ENCODE results near the gene ADAMTSL1. TPM values are rescaled to one million over a fixed set of nuclear protein-coding genes. Genes with fewer than 3 reads are reported as not detected.

Gene ADAMTSL1
- total and polyA plus RNA-seq, 2 donors from 2014 or later = 3.0 to 27.3 TPM

DNA sequence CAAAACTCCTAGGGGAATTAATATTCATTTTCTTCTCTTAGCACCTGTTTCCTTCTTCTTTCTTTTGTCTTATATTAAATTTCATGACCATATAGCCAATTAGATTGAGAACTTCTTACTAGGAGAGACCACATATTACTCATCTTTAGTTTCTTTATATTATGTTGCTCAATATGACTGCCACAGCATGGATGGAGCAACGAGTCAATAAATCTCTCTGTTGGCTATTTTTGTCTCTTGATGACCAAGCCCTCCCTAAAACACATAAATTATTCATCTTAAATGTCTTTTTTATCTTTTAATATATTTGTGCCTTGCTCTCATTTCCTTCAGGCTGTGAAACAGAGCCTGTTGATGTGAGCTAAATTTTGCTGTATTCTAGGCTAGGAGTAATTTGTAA lies 123.0 kb downstream of the ADAMTSL1 start:
- Histone ChIP-seq H3K9me3 (ENCODE audit: control insufficient read depth in 2 of 3, insufficient read depth in 1 of 3, low read length in 3 of 3) (peaks cover 0 to 7% (median 0%) of the 10 kb centered on the region in 3 donors), H3K4me1 (ENCODE audit: control insufficient read depth in 2 of 3, insufficient read depth in 2 of 3, low read depth in 1 of 3, low read length in 3 of 3) (no peaks in the 10 kb centered on the region), H3K36me3 (ENCODE audit: control insufficient read depth in 2 of 3, insufficient read depth in 3 of 3, low read length in 3 of 3) (no peaks in the 10 kb centered on the region), H3K27me3 (ENCODE audit: control insufficient read depth, insufficient read depth, low read length) (no peaks in the 10 kb centered on the region), H3K4me3 (ENCODE audit: low read length in 3 of 3) (no peak overlapping the region), H3K9ac (ENCODE audit: low read length in 3 of 3) (no peak overlapping the region), H3K27ac (ENCODE audit: low read depth in 2 of 2, low read length in 2 of 2) (no peak overlapping the region)
- intact Hi-C loops (cut with DNase I) = no loop called here
- FAIRE-seq = no peak
- TF ChIP-seq, protein P1, sequence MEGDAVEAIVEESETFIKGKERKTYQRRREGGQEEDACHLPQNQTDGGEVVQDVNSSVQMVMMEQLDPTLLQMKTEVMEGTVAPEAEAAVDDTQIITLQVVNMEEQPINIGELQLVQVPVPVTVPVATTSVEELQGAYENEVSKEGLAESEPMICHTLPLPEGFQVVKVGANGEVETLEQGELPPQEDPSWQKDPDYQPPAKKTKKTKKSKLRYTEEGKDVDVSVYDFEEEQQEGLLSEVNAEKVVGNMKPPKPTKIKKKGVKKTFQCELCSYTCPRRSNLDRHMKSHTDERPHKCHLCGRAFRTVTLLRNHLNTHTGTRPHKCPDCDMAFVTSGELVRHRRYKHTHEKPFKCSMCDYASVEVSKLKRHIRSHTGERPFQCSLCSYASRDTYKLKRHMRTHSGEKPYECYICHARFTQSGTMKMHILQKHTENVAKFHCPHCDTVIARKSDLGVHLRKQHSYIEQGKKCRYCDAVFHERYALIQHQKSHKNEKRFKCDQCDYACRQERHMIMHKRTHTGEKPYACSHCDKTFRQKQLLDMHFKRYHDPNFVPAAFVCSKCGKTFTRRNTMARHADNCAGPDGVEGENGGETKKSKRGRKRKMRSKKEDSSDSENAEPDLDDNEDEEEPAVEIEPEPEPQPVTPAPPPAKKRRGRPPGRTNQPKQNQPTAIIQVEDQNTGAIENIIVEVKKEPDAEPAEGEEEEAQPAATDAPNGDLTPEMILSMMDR (IDR thresholded peaks at IDR 0.05; ENCODE audit: borderline replicate concordance, extremely low read depth, insufficient read depth) = no peak
- DNase-seq = no peak

DNA sequence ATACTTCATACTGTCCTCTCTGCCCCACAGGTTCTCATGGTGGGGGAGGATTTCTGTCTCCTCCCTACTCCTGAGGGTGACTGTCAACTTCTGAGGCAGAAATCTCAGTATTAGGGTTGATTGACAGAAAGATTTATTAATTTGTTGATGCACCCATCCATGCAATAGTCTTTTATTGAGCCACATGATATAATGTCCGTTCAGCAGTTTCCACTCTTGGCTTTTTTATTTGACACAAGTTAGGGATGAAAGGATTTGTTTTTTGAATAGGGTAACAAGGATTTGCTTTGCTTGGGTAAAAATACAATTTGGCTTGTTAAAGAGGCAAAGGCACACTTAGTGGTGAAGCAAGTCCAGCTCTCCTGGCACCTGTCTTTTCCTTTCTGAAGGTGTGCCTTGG lies 125.0 kb downstream of the ADAMTSL1 start:
- FAIRE-seq = no peak
- no peaks in the 10 kb centered on the region for H3K27me3 ChIP-seq (ENCODE audit: control insufficient read depth, insufficient read depth, low read length)
- TF ChIP-seq, protein P1 (IDR thresholded peaks at IDR 0.05; ENCODE audit: borderline replicate concordance, extremely low read depth, insufficient read depth) = no peak

DNA sequence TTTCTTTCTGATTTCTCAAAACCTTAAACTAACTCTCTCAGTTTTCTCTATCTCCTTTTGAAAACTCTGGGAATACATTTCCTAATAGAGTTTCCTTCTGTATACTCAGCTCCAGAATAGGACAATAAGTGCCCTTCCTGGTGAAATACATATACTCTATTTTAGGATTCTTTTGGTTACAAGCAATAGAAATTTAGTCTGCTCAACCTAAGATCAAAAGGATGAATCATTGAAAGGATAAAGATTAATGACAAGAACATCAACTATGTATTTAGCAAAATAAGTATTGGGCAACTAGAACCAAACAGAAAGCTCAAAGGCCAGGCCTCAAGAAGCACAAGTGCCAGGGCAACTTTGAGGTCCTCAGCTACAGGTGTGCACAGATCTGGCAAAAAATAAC lies 127.1 kb downstream of the ADAMTSL1 start:
- no peak overlapping the region for H3K4me3 ChIP-seq (ENCODE audit: low read length in 3 of 3)
- no peaks in the 10 kb centered on the region for H3K9me3 ChIP-seq (ENCODE audit: control insufficient read depth in 2 of 3, insufficient read depth in 1 of 3, low read length in 3 of 3)
- H3K27me3 ChIP-seq (ENCODE audit: control insufficient read depth, insufficient read depth, low read length) = no peaks in the 10 kb centered on the region
- no peak overlapping the region for H3K27ac ChIP-seq (ENCODE audit: low read depth in 2 of 2, low read length in 2 of 2)
- FAIRE-seq = no peak
- no peak overlapping the region for H3K9ac ChIP-seq (ENCODE audit: low read length in 3 of 3)
- DNase-seq = no peak
- intact Hi-C loops (cut with DNase I) = no loop called here
- H3K36me3 ChIP-seq (ENCODE audit: control insufficient read depth in 2 of 3, insufficient read depth in 3 of 3, low read length in 3 of 3) = no peaks in the 10 kb centered on the region
- no peaks in the 10 kb centered on the region for H3K4me1 ChIP-seq (ENCODE audit: control insufficient read depth in 2 of 3, insufficient read depth in 2 of 3, low read depth in 1 of 3, low read length in 3 of 3)
- TF ChIP-seq, protein P1 (IDR thresholded peaks at IDR 0.05; ENCODE audit: borderline replicate concordance, extremely low read depth, insufficient read depth) = no peak

More for the DNA sequence above, 125.0 kb downstream of the ADAMTSL1 start:
- no peak overlapping the region for H3K9ac ChIP-seq (ENCODE audit: low read length in 3 of 3)
- intact Hi-C loops (cut with DNase I) = no loop called here
- H3K27ac ChIP-seq (ENCODE audit: low read depth in 2 of 2, low read length in 2 of 2) = no peak overlapping the region
- H3K4me1 ChIP-seq (ENCODE audit: control insufficient read depth in 2 of 3, insufficient read depth in 2 of 3, low read depth in 1 of 3, low read length in 3 of 3) = no peaks in the 10 kb centered on the region
- peak in 1 of 5 donors; percentile 14 for DNase-seq
- H3K9me3 ChIP-seq (ENCODE audit: control insufficient read depth in 2 of 3, insufficient read depth in 1 of 3, low read length in 3 of 3) = no peaks in the 10 kb centered on the region
- H3K36me3 ChIP-seq (ENCODE audit: control insufficient read depth in 2 of 3, insufficient read depth in 3 of 3, low read length in 3 of 3) = no peaks in the 10 kb centered on the region
- H3K4me3 ChIP-seq (ENCODE audit: low read length in 3 of 3) = no peak overlapping the region

DNA sequence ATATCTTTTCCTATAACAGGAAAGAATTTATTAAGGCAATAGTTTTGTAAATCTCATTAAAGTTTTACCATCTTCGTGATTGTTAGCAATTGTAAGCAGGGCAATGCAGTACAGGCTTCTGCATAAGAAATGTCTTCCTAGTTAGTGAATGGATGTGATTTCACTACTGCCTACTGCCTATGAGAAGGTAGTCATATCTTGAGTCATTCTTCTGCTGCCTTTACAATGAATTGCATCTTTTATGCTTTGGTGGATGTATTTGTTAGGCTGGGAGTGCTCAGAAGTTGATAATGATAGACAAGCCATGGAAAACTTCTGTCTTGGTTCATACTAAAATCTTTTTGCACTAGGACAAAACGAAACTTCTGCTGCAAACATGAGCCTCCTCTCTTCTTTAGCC lies 128.0 kb downstream of the ADAMTSL1 start:
- no peak overlapping the region for H3K9ac ChIP-seq (ENCODE audit: low read length in 3 of 3)
- intact Hi-C loops (cut with DNase I) = no loop called here
- no peak for DNase-seq
- FAIRE-seq = no peak
- no peaks in the 10 kb centered on the region for H3K4me1 ChIP-seq (ENCODE audit: control insufficient read depth in 2 of 3, insufficient read depth in 2 of 3, low read depth in 1 of 3, low read length in 3 of 3)
- H3K4me3 ChIP-seq (ENCODE audit: low read length in 3 of 3) = no peak overlapping the region
- TF ChIP-seq, protein P1 (IDR thresholded peaks at IDR 0.05; ENCODE audit: borderline replicate concordance, extremely low read depth, insufficient read depth) = no peak
- no peaks in the 10 kb centered on the region for H3K36me3 ChIP-seq (ENCODE audit: control insufficient read depth in 2 of 3, insufficient read depth in 3 of 3, low read length in 3 of 3)
- H3K9me3 ChIP-seq (ENCODE audit: control insufficient read depth in 2 of 3, insufficient read depth in 1 of 3, low read length in 3 of 3) = no peaks in the 10 kb centered on the region
- no peak overlapping the region for H3K27ac ChIP-seq (ENCODE audit: low read depth in 2 of 2, low read length in 2 of 2)
- no peaks in the 10 kb centered on the region for H3K27me3 ChIP-seq (ENCODE audit: control insufficient read depth, insufficient read depth, low read length)
